Stimulated activated CD8-positive, alpha-beta memory T cell treated with anti-CD3 and anti-CD28 coated beads, Interleukin-15, amount 100 ng/mL, for 24 hours (primary cell): ENCODE data around the gene MDM2.
"Not testable (repeated sequence)": the region's sequence is repeated elsewhere in the genome, so short reads cannot be mapped to it uniquely, and the experiment has no call there.

Experiments used
- DNase-seq: peaks from one replicate; pipeline ENCODE4 v3.0.0-alpha.2; 2020; ENCODE audit warnings: low read depth

The MDM2 gene

GRCh38 chr12:68853396-68854077 lies 45.6 kb downstream of the MDM2 start:
- DNase-seq = no peak

DNA sequence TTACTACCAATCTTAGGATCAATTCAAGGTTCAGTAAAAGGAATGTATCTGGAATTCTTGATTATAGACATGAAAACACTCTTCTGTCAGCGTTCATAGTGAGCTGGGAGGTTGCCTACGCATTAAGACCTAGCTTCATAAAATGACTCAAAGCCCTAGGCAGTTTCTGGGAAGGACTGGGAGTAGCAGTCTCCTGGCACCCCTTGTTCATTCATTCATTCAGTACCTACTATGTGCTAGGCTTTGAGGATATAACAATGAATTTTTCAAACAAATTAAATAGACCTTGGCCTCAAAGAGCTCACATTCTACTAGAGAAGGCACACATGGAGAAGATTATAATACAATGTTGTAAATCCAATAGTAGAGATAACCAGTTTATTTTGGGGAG lies 46.1 kb downstream of the MDM2 start:
- DNase-seq = no peak

GRCh38 chr12:68854554-68854953 lies 46.6 kb downstream of the MDM2 start:
- DNase-seq = no peak

- no peak for DNase-seq
Measured at GRCh38 chr12:68855111-68855510, 47.1 kb downstream of the MDM2 start.

GRCh38 chr12:68855771-68856170 lies 47.8 kb downstream of the MDM2 start:
- no peak for DNase-seq

DNA sequence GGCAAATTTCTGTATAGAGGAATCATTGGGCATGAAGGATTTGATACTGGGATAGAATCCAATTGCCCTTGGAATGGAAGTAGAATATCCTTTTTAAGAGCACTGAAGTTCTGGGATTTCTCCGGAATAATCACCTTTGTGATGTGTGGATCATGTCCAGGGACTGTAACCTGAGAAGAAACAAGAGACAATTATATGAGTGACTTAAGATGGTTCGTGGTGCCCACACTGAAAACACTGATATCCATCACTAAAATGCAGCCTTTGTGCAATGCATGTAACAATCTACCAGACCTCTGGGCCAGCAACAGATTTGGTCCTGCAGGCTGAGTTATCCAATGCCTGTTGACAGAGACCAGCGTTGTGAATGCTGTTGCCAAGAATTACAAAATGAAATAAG lies 48.5 kb downstream of the MDM2 start:
- DNase-seq = no peak

DNA sequence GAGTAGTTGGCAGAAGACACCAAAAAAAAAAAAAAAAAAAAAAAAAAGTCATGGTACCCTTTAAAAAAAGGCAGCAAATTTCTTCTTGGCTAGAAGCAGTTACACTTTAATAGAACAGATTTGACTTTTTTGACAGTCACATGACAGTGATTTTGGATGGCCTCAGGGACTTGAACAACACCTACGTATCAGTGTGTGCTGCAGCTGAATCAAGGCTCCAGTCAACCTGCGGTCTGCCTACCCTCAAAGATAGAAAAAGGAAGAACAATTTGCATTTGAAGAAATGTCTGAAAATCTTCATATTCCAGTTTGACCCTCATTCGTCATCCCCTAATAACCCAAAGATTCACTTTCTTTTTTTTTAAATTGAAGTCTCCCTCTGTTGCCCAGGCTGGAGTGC lies 53.9 kb downstream of the MDM2 start:
- DNase-seq = no peak

GRCh38 chr12:68863109-68863770 lies 55.3 kb downstream of the MDM2 start:
- DNase-seq = no peak

- DNase-seq = not testable (repeated sequence)
Measured at GRCh38 chr12:68863886-68864454, 56.0 kb downstream of the MDM2 start.

- DNase-seq = no peak
Measured at GRCh38 chr12:68864604-68865003, 56.6 kb downstream of the MDM2 start.

DNA sequence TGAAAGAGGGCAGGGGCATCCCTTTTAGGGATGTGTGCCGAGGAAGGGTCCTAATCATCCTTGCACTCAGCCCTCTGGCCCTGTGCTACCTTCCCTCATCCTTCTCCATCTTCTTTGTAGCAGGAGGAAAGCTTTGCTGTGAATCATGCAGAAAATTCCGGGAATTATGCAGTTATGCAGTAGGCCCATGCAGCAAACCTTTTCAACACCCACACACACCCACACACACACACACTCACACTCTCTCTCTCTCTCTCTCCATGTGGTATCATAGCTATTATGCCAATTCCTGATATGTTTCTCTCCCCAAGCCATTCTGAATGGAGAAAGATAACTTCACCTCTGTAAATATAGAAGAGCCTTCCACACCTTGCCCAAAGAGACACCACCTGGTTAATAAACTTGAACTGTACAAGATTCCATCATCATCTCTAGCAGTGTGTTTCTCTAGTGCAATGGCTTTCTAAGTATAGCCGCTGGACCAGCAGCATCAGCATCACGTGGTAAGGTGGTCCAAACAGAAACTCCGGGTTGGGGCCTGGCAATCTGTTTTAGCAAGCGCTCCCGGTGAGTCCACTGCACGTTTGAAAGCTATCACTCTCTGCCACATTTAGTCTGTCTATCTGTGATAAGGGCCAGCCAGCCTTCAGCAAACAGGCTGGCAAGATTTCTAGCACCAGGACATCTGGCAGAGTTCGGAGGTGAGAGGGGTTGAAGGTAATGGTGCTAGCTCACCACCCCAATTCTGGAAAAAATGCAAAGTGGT lies 57.6 kb downstream of the MDM2 start:
- no peak for DNase-seq

- DNase-seq = no peak
Measured at GRCh38 chr12:68866950-68867349, 59.0 kb downstream of the MDM2 start.

GRCh38 chr12:68867606-68868005 lies 59.6 kb downstream of the MDM2 start:
- DNase-seq = no peak

DNA sequence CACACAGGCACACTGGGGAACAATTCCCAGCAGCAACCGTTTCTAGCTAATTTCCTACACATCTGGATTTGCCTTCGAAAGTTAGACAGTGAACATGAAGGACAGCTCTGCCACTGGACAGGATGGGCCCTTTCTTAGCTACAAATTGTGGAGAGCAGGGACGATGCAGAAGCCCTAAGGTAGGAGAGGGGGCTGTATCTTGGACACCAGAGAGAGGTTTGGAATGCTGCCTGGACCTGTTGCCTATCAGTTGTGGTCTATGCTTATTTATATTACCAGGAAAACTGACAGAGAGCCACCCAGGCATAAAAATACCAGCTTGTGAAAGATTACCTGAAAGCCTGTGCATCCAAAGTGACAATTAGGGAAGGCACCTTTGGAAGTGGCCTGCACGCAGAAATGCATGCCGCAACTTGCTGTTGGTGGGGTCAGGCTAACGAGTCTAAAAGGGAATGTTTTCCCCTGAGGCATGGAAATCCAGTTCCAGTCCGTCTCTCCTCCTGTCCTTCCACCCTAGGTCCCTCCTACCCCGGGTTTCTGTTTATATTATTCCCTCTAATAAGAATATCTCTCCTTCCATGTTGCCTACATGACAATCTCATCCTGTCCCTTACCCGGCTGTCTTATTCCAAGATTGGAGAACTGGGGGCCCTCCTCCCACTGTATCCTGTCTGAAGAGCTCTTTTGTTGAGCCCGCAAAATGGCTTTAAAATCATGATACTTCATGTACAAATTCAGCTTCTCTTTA lies 60.2 kb downstream of the MDM2 start:
- no peak for DNase-seq

DNA sequence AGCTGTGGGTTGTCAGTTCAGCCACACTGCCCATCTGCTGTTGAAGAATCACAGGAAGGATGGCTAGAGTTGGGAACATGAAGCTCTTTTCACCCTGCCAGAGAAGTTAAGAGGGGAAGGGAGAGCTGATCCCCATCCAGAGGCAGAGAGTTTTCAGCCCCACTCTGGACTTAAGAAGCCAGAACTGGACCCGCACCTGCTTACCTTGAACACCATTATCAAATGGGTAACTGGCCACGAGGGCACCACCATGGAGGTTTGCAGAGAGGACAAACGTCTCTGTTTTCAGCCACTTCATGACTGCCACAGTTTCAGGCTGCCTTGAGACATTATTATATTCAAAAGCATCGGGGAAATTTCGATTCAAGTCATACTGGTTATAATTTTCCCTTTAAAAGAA lies 62.0 kb downstream of the MDM2 start:
- no peak for DNase-seq

GRCh38 chr12:68870443-68870842 lies 62.5 kb downstream of the MDM2 start:
- DNase-seq = no peak

GRCh38 chr12:68871396-68871795 lies 63.4 kb downstream of the MDM2 start:
- no peak for DNase-seq

GRCh38 chr12:68871921-68872320 lies 63.9 kb downstream of the MDM2 start:
- DNase-seq = no peak

DNA sequence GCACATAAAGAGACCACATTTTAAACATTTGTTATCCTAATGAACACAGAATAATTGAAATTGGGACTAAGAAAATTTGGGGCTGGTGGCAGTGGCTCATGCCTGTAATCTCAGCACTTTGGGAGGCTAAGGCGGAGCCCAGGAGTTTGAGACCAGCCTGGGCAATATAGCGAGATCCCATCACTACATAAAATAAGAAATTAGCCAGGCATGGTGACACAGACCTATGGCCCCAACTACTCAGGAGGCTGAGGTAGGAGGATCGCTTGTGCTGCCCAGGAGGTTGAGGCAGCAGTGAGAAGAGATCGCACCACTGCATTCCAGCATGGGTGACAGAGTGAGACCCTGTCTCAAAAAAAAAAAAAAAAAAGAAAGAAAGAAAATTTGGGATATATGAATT lies 65.3 kb downstream of the MDM2 start:
- DNase-seq = no peak

DNA sequence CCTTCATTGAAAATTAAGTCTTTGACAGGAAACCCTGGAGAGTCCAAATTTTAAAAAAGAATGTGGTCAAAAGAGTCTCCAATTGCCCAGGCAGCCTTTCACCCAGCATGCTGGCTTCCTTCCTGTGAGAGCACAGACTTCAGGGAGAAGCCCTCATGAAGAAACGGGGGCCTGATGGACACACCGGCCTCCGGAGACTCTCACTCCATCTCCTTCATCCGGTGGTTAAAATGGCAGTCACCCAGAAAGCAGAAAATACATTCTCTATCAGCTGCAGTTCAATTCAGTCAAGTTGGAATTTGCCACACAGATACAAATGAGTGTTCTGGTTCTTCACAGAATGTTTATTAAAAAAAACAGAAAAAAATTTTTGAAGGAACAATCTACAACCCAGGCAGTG lies 68.5 kb downstream of the MDM2 start:
- DNase-seq = no peak

DNA sequence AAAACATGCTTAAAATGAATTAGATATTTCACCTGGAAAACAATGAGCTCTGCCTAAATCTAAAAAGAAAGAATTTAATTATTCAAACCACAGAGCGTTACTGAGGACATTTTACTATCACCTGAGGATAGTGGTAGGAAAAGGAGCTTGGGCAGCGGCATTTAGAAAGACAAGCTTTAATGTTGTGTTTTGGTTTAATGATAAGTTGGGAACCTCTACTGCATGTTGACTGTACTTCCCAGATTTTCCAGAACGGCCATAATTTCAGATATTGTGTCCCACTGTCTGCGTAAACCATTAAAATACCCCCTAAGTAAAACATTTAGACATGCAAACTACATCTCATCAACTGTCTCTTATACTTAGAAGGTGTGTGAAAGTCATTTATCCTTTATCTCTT lies 69.6 kb downstream of the MDM2 start:
- DNase-seq = no peak

DNA sequence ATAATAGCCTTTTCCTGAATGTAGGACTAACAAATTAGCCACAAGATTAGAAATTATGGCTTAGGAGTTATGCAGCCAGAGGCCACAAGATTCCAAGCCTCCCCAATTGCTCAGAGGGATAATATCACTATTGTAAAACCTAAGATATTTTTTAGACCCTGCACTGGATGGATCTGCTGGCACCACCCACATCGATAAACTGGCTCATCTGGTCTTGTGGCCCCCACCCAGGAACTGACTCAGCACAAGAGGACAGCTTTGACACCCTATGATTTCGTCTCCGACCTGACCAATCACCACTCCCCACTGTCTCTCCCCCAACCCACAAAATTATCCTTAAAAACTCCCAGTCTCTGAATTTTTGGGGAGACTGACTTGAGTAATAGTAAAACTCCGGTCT lies 70.3 kb downstream of the MDM2 start:
- no peak for DNase-seq
